GM15510 (cell line): ENCODE results near the gene LDLRAD4.

ENCODE experiments used
- POLR2A ChIP-seq: IDR thresholded peaks from 3 replicates; pipeline ENCODE4 v1.6.1; 2011; ENCODE audit warnings: borderline replicate concordance; ENCODE audit not compliant: insufficient read length; ENCODE audit errors: extremely low read depth

LDLRAD4 gene

DNA sequence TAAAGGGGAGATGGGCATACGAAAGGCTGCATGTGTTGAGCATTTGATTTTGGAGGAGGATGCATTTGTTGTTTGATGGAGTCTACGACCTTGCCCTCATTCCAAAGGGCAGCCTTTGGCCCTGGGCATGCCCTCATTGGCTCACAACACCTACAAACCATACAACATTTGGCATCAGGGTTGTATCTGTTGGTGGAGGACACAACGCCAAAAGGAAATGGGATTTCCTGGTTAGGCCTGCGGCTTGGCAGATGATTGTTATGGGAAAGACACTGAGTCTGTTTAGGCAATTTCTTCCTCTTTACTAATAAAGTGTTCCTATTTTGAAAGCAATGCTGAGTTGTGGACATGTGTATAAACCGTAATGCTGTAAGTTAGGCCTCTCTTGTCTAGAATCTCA lies 246.9 kb downstream of the LDLRAD4 start:
- TF ChIP-seq POLR2A, result no peak

DNA sequence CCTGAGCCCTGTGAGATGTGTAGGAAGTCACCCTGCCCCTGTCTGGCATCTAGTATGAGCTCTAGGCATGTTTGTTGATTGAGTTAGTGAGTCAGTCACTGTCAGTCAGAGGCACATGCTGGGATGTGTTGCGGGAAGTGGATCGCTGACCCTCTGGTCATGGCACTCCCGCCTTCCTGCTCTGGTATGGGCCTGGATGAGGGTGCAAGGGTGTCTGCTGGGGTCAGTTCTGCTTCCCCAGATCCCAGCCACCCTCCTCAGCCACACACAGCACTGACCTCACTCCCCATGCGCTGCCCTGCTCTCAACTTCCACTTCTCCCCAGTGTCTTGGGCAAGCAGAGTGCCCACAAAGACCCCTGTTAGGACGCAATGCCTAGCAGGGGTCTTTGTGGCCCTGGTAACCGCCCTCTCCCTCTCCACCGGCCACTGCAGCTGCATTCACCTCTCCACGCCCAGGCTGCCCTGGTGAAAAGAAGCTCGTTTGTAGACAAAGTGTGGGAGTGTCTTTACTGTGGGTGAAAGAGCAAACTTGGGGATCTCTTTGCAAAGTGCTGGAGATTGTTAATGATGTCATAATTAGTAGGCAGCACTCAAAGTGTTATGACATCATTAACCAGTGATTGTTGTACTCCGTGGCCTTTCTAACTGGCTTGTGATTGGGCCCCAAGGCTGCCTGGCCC lies 252.1 kb downstream of the LDLRAD4 start:
- no peak for TF ChIP-seq POLR2A

DNA sequence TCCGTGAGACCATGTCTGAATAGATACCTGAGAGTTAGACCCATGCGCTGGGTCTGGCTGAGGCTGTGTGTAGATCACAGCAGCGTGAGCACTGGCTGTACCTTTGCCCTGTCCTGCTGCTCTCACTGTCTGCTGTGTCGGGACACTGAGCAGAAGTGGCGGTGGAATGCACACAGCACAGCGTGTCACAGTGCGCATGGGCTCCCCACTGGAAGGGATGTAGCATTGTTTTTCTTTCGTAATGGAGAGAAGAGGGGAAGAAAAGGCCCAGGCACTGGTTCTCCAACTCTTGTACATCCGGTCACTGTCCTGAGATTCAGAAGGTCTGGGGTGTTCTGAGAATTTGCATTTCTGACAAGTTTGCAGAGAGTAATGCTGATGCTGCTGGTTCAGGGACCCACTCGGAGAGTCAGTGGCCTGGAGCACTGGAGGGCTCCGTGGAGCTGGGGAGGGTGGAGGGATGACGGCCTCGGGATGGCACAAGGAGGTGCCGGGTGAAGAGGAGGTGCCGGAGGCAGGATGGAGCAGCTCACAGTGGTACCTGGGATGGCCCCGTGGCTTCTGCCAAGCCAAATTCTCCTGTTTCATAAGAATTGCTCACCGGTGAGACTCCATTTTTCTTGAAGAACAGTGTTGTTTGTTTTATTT lies 252.8 kb downstream of the LDLRAD4 start:
- no peak for TF ChIP-seq POLR2A

DNA sequence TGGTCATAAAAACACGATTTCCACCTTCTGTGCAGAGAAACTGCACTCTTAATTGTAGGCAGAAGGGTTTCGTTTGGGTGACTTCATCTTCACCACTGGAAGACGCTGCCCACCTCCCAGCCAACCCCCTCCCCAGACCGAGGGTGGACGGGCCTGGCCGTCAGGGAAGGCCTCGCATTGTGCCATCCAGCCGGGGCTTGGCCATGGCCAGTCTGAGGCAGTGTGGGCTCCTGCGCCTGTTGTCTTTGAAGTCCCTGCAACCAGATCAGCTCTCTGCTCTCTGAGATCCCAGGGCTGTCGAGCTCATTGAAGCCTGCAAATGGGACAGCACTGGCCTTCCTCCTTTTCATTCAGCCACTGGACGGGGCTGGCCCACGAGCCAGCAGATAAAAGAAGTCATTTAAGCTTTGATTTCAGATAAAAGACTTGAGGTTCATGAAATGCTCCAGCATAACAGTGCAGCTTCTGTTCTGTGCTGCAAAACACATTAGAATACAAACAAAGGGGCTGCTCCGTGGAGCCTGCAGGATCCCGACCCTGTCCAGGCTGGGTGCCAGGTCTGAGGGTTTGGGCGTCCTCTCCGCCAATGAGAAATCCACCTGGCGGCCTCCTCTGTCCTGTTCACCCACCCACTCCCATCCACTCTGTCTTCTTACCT lies 253.5 kb downstream of the LDLRAD4 start:
- no peak for TF ChIP-seq POLR2A

DNA sequence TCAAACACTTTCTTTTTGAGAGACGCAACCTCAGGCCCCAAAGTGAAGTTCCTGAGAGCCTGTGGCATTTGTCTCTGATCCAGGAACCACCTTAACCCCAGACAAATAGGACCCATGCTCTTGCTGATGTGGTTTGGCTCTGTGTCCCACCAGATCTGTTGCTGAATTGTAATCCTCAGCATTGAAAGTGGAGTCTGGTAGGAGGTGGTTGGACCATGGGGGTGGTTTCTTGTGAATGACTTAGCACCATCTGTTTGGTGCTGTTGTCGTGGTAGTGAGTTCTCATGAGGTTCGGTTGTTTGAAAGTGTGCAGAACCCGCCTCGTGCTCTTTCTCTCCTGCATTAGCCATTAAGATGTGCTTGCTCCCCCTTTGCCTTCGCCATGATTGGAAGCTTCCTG lies 255.2 kb downstream of the LDLRAD4 start:
- no peak for TF ChIP-seq POLR2A

GRCh38 chr18:13474336-13474735 lies 255.8 kb downstream of the LDLRAD4 start:
- no peak for TF ChIP-seq POLR2A

DNA sequence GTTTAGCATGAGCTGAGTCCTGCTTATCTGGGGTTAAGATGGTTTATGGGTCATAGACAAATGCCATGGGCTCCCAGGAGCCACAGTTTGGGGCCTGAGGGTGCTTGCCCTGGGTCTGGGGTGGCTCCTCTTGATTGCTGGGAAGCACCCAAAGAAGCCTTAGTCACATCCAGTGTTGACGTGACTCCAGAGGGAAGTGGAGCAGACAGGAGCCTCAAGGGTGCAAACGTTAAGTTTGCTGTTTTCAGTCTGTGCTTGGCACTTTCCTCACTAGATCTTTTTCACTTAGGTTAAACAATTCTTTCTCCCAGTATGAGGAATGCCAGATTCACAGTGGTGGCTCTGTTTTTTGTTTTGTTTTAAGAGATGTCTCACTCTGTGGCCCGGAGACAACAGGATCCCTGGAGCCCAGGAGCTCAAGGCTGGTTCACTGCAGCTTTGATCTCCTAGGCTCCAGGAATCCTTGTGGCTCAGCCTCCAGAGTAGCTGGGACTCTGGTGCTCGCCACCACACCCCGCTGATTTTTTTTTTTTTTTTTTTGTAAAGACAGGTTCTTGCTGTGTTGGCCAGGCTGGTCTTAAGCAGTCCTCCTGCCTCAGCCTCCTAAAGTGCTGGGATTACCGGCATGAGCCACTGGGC lies 256.5 kb downstream of the LDLRAD4 start:
- no peak for TF ChIP-seq POLR2A

GRCh38 chr18:13477147-13477683 lies 258.7 kb downstream of the LDLRAD4 start:
- TF ChIP-seq POLR2A, result no peak

- TF ChIP-seq POLR2A, result no peak
Observed at GRCh38 chr18:13480571-13481255, 262.2 kb downstream of the LDLRAD4 start.

GRCh38 chr18:13481331-13481730 lies 262.8 kb downstream of the LDLRAD4 start:
- TF ChIP-seq POLR2A, result no peak

- no peak for TF ChIP-seq POLR2A
Observed at GRCh38 chr18:13481820-13482617, 263.5 kb downstream of the LDLRAD4 start.

GRCh38 chr18:13482618-13482945 lies 264.0 kb downstream of the LDLRAD4 start:
- TF ChIP-seq POLR2A, result no peak

DNA sequence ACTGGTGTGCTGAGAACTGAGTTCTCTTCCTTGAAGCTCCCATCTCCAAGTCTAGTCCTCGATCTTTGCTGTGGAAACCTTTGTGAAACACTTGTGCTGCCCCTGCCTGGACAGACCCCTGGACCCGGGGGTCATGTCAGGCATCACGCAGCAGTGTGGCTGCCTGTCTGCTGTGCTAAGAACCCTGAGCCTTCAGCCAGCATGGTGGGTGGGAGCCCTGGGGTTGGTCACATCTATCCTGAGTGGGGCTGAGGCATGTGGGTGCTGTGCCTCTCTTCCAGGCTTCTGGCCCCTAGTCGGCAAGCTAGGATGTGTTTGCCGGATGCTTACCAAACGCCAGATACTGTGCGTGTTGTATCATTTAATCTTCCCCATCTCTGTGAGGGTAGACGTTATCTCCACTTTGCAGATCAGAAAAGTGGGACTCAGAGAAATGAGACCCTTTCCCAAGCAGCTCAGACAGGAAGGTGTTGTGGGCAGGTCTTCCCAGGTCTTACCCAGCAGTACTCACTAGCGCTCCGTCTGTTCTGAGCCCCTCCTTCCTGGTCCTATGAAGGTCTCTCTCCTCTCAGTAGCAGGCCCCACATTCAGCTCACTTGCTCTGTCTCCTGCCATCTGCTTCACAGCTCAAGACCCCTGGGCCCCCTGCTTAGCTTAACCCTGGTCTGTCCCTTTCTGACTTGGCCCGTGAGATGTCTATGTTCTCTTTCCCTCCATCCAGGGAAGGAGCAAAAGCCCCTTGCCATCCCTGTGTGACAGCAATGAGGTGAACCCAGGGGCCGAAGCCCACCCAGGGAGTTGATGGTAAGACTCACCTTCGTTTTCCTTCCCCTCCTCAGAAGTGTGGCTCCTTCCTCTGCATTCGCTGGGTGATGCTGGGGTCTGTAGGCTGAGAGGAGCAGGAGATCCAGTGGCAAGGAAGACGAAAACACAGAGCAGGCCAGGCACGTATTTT lies 265.0 kb downstream of the LDLRAD4 start:
- no peak for TF ChIP-seq POLR2A
